H1 (cell line): ENCODE measurements around the gene ACOT11. TPM values are rescaled to one million over a fixed set of nuclear protein-coding genes. Genes with fewer than 3 reads are reported as not detected.

ENCODE experiments used
- GABPA ChIP-seq: IDR thresholded peaks from 2 replicates; pipeline ENCODE4 v1.6.1; 2011; ENCODE audit warnings: mild to moderate bottlenecking, low read length, moderate library complexity, borderline replicate concordance; ENCODE audit not compliant: insufficient read depth
- HDAC2 ChIP-seq, 2 experiments: fragments of 300-600 bp in 1 of 2; sonication (generic) in 1 of 2; IDR thresholded peaks; 2 replicates each; pipeline ENCODE4 v1.6.1; 2011 to 2012; ENCODE audit warnings: low read depth in 2 of 2, low read length in 2 of 2, mild to moderate bottlenecking in 2 of 2, moderate library complexity in 2 of 2, borderline replicate concordance in 1 of 2, inconsistent platforms in 1 of 2
- MAFK ChIP-seq: IDR thresholded peaks from 2 replicates; pipeline ENCODE4 v1.6.1; 2012; ENCODE audit warnings: low read depth, mild to moderate bottlenecking, improper control_type of control experiment, low read length
- NRF1 ChIP-seq: IDR thresholded peaks from 2 replicates; pipeline ENCODE4 v1.6.1; 2011; ENCODE audit warnings: mild to moderate bottlenecking, low read depth, low read length, improper control_type of control experiment
- polyA plus RNA-seq, 7 experiments: library from polyadenylated mRNA; depleted of rRNA in 3 of 7; stranded (reverse) in 5 of 7; unstranded in 2 of 7; fragments of >200 nt in 5 of 7; fragments of 200-250 nt in 2 of 7; gene quantifications; 1 replicate in 5 of 7; 2 replicates in 1 of 7; 4 replicates in 1 of 7; pipeline versions ENCODE4 v1.2.1 to v1.2.3, GENCODE V29; 2011 to 2013; ENCODE audit warnings: missing spikeins in 2 of 7, mixed read lengths in 2 of 7
- total RNA-seq: library from RNA; stranded (reverse); fragmentation: NEBNext Ultra II Directional; extraction: Animal tissue kit (Norgen Biotek cat#: 25700); gene quantifications from 2 replicates; pipeline ENCODE4 v1.2.1, GENCODE V29; 2021
- TF ChIP-seq, protein P1 (sequence below): IDR thresholded peaks from 2 replicates; pipeline ENCODE4 v1.6.1; 2011; ENCODE audit warnings: low read depth, mild to moderate bottlenecking, low read length; ENCODE audit not compliant: insufficient read depth

ACOT11 gene
- total and polyA plus RNA-seq, 2 of the 8 experiments (the other 6 are each of a cell fraction or from before 2014, with no cell fraction given): 3.8 to 4.5 TPM

DNA sequence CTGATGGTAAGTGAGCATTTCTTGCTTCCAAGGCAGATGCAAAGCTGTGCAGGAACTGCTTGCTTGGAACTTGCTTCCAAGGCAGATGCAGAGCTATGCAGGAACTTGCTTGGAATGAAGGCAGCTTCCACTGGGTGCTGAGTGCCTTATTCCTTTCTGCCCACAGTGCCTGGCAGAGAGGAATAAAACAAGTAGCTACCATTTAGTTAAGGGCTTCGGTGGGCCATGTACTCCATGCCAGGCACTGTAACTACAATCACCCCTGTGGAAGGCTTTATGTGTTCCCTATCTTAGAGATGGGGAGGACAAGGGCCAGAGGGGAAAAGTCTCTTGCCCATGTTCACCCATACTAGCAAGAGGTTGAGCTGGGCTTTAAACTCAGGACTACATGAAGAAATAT lies 101.9 kb downstream of the ACOT11 start (continued):
- no peak for TF ChIP-seq NRF1
- TF ChIP-seq, protein P1, sequence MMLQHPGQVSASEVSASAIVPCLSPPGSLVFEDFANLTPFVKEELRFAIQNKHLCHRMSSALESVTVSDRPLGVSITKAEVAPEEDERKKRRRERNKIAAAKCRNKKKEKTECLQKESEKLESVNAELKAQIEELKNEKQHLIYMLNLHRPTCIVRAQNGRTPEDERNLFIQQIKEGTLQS: no peak
- TF ChIP-seq MAFK: no peak
- TF ChIP-seq HDAC2 (IDR thresholded peaks at IDR 0.05; ENCODE audit: borderline replicate concordance in 1 of 2, low read depth in 2 of 2, low read length in 2 of 2): no peak
- no peak for TF ChIP-seq GABPA
- TF ChIP-seq, all 59 proteins: peak for 0
